Transverse colon (tissue), 4 donors: ENCODE data around the gene MAGI2.

Experiments used
- EP300 ChIP-seq: sonication (generic); formaldehyde crosslinking; IDR thresholded peaks from one replicate; pipeline ENCODE4 v1.6.1; 2017; ENCODE audit warnings: antibody characterized with exemption, low read depth
- POLR2A ChIP-seq: fragments of 450-650 bp; IDR thresholded peaks from one replicate; pipeline ENCODE4 v1.6.1; 2016; ENCODE audit warnings: antibody characterized with exemption, mild to moderate bottlenecking, moderate library complexity
- POLR2AphosphoS5 ChIP-seq, 3 donors: sonication (generic); formaldehyde crosslinking; IDR thresholded peaks; one replicate each; pipeline ENCODE4 v1.6.1; 2016; ENCODE audit warnings: antibody characterized with exemption in 3 of 3
- TF ChIP-seq, protein P1 (sequence below), 5 experiments: fragments of 200-600 bp in 3 of 5; fragments of 450-650 bp in 2 of 5; sonication (generic) in 3 of 5; IDR thresholded peaks; 1 replicate in 2 of 5; 2 replicates in 3 of 5; pipeline ENCODE4 v1.5.1; 2016 to 2017; ENCODE audit warnings: antibody characterized with exemption in 5 of 5, inconsistent platforms in 3 of 5, mild to moderate bottlenecking in 2 of 5, moderate library complexity in 1 of 5

DNA sequence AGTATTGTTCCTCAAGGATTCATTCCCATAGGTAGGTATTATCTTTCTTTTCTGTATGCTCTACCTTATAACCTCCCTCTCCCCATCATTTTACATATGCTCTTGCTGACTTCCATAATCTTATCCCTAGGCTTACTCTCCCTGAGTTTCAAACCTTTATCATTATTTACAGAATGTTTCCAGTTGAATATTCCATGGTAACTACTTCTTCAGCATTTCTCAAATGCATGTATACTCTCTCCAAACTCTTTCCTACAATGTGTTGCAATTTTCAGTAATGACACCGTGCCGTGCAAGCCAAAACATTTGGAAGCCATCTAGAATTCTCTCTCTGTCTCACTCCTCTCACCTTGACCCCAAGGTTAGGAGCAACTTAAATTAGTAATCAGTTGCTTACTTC, 548.5 kb downstream of the MAGI2 start:
- TF ChIP-seq, protein P1, sequence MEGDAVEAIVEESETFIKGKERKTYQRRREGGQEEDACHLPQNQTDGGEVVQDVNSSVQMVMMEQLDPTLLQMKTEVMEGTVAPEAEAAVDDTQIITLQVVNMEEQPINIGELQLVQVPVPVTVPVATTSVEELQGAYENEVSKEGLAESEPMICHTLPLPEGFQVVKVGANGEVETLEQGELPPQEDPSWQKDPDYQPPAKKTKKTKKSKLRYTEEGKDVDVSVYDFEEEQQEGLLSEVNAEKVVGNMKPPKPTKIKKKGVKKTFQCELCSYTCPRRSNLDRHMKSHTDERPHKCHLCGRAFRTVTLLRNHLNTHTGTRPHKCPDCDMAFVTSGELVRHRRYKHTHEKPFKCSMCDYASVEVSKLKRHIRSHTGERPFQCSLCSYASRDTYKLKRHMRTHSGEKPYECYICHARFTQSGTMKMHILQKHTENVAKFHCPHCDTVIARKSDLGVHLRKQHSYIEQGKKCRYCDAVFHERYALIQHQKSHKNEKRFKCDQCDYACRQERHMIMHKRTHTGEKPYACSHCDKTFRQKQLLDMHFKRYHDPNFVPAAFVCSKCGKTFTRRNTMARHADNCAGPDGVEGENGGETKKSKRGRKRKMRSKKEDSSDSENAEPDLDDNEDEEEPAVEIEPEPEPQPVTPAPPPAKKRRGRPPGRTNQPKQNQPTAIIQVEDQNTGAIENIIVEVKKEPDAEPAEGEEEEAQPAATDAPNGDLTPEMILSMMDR (IDR thresholded peaks at IDR 0.05) = no peak
- TF ChIP-seq POLR2AphosphoS5 (IDR thresholded peaks at IDR 0.05) (no peak), POLR2A (no peak), EP300 (no peak)
